Fibroblast of lung (primary cell): ENCODE measurements around the gene OR10G3.

Source experiments
- CTCF ChIP-seq, 2 donors: IDR thresholded peaks in 1 of 2; conservative IDR thresholded peaks in 1 of 2; 1 replicate in 1 of 2; 2 replicates in 1 of 2; pipeline ENCODE4 v1.5.1; 2011 to 2012; ENCODE audit warnings: low read length in 2 of 2, control low read depth in 1 of 2, inconsistent platforms in 1 of 2, low read depth in 1 of 2, mild to moderate bottlenecking in 1 of 2
- EZH2 ChIP-seq: IDR thresholded peaks from 2 replicates; pipeline ENCODE4 v1.5.1; 2012; ENCODE audit warnings: low read length, control low read depth, mild to moderate bottlenecking; ENCODE audit errors: missing control alignments

GRCh38 chr14:21553266-21553665, 26.6 kb downstream of the OR10G3 start:
- TF ChIP-seq CTCF (conservative IDR thresholded peaks at IDR 0.05 in 1 of 2, IDR thresholded peaks at IDR 0.05 in 1 of 2; ENCODE audit: low read depth in 1 of 2, low read length in 2 of 2) = no peak
- no peak for TF ChIP-seq EZH2
